Thyroid gland (tissue), 4 donors: ENCODE measurements around the gene TOM1. TPM values are rescaled to one million over a fixed set of nuclear protein-coding genes. Genes with fewer than 3 reads are reported as not detected.

Experiments
- DNase-seq, 2 donors: peaks; one replicate each; pipeline ENCODE4 v3.0.0-alpha.2; 2019
- H3K27ac ChIP-seq, 3 donors: fragments of 200-600 bp; sonication (generic); 1 replicate in 2 of 3; 2 replicates in 1 of 3; pipeline ENCODE4 v1.5.1; 2016 to 2019; ENCODE audit warnings: mild to moderate bottlenecking in 1 of 3, moderate library complexity in 1 of 3
- H3K27me3 ChIP-seq: fragments of 200-600 bp; sonication (generic); one replicate; pipeline ENCODE4 v1.5.1; 2019
- H3K36me3 ChIP-seq, 2 donors: fragments of 200-600 bp; sonication (generic); one replicate each; pipeline ENCODE4 v1.5.1; 2016 to 2019
- H3K4me1 ChIP-seq, 2 donors: fragments of 200-600 bp; sonication (generic); one replicate each; pipeline ENCODE4 v1.5.1; 2017 to 2019
- H3K4me3 ChIP-seq, 3 donors: fragments of 200-600 bp; sonication (generic); replicated peaks in 1 of 3; 1 replicate in 2 of 3; 2 replicates in 1 of 3; pipeline ENCODE4 v1.5.1; 2016; ENCODE audit warnings: mild to moderate bottlenecking in 1 of 3
- H3K9me3 ChIP-seq: fragments of 200-600 bp; sonication (generic); one replicate; pipeline ENCODE4 v1.5.1; 2017
- CTCF ChIP-seq, 6 experiments: fragments of 200-600 bp in 3 of 6; fragments of 450-650 bp in 3 of 6; sonication (generic) in 3 of 6; IDR thresholded peaks; one replicate each; pipeline ENCODE4 v1.5.1; 2016 to 2019; ENCODE audit warnings: antibody characterized with exemption in 6 of 6, mild to moderate bottlenecking in 2 of 6, inconsistent platforms in 1 of 6, moderate library complexity in 1 of 6
- POLR2A ChIP-seq, 2 donors: fragments of 450-650 bp; IDR thresholded peaks; one replicate each; pipeline ENCODE4 v1.6.1; 2017; ENCODE audit warnings: antibody characterized with exemption in 2 of 2, mild to moderate bottlenecking in 2 of 2, moderate library complexity in 1 of 2
- WGBS, 2 donors: methylation state at CpG; one replicate each; pipeline ENCODE4 v1.1.5; 2017; 5-methylcytosine and 5-hydroxymethylcytosine counted together
- intact Hi-C: fragments of 100-400 bp; cut with DNase I; formaldehyde crosslinking; loops from one replicate; pipeline ENCODE4 v1.15.1; 2023
- total RNA-seq, 4 donors: library from RNA; depleted of rRNA; stranded (reverse); fragments of >200 nt; gene quantifications; one replicate each; pipeline ENCODE4 v1.2.3, GENCODE V29; 2016

Gene TOM1
- total RNA-seq, 4 donors from 2014 or later = 60.5 to 87.1 (median 79.9) TPM

- DNase-seq = no peak
- no peak overlapping the region for H3K4me3 ChIP-seq
- TF ChIP-seq POLR2A (IDR thresholded peaks at IDR 0.05) (no peak), CTCF (IDR thresholded peaks at IDR 0.05) (no peak)
- H3K4me1 ChIP-seq = peaks cover 18 to 35% of the 10 kb centered on the region in 2 donors
- no peaks in the 10 kb centered on the region for H3K9me3 ChIP-seq
- H3K27ac ChIP-seq = peak overlapping the region in 1 of 3 donors; percentile 19
- H3K27me3 ChIP-seq = no peaks in the 10 kb centered on the region
- no peaks in the 10 kb centered on the region for H3K36me3 ChIP-seq
- WGBS, 2 donors = 81 to 84% methylated on average over 10 of the region's 10 CpGs
- intact Hi-C loops = no loop called here
Measured at GRCh38 chr22:35379146-35379993, 79.7 kb downstream of the TOM1 start.

- Histone ChIP-seq H3K4me1 (peaks cover 18 to 35% of the 10 kb centered on the region in 2 donors), H3K27ac (peak overlapping the region in 2 of 3 donors; percentile 19 to 57), H3K9me3 (no peaks in the 10 kb centered on the region), H3K36me3 (no peaks in the 10 kb centered on the region), H3K4me3 (no peak overlapping the region), H3K27me3 (no peaks in the 10 kb centered on the region)
- no peak for DNase-seq
- intact Hi-C loops = no loop called here
- TF ChIP-seq POLR2A (IDR thresholded peaks at IDR 0.05) = no peak
- TF ChIP-seq CTCF (IDR thresholded peaks at IDR 0.05) = no peak
- 94 to 97% methylated on average over 6 of the region's 6 CpGs for WGBS, 2 donors
Measured at GRCh38 chr22:35380013-35380412, 80.3 kb downstream of the TOM1 start.

- no peaks in the 10 kb centered on the region for H3K27me3 ChIP-seq
- H3K4me1 ChIP-seq = peaks cover 18 to 35% of the 10 kb centered on the region in 2 donors
- H3K27ac ChIP-seq = peak within 1 kb of the TSS; percentile 35 to 67 (median 60)
- DNase-seq = peak; percentile 94 to 95
- H3K36me3 ChIP-seq = no peaks in the 10 kb centered on the region
- H3K9me3 ChIP-seq = no peaks in the 10 kb centered on the region
- peak within 1 kb of the TSS in 2 of 3 donors; percentile 37 to 68 for H3K4me3 ChIP-seq
- peak in 1 of 2 donors; percentile 84 for TF ChIP-seq POLR2A (IDR thresholded peaks at IDR 0.05)
- TF ChIP-seq CTCF (IDR thresholded peaks at IDR 0.05) = peak in 1 of 6 experiments; percentile 13
- WGBS, 2 donors = 8 to 27% methylated on average over 9 to 20 of the region's 47 CpGs
- intact Hi-C loops = no loop called here
Measured at GRCh38 chr22:35380537-35381423, 81.1 kb downstream of the TOM1 start, which contains the start of gene HMOX1. Gene HMOX1 (plus strand): TSS chr22:35381096. CDS start chr22:35381174, 78 bp downstream.

- H3K27ac ChIP-seq = peak overlapping the region; percentile 35 to 67 (median 60)
- no peaks in the 10 kb centered on the region for H3K9me3 ChIP-seq
- WGBS, 2 donors = 66 to 74% methylated on average over 5 of the region's 5 CpGs
Measured at GRCh38 chr22:35381424-35382009, 81.8 kb downstream of the TOM1 start.

More at GRCh38 chr22:35381424-35382009, 81.8 kb downstream of the TOM1 start:
- TF ChIP-seq POLR2A (IDR thresholded peaks at IDR 0.05) (no peak), CTCF (IDR thresholded peaks at IDR 0.05) (no peak)
- intact Hi-C loops = no loop called here
- no peaks in the 10 kb centered on the region for H3K36me3 ChIP-seq
- DNase-seq = no peak
- H3K4me3 ChIP-seq = peak overlapping the region in 2 of 3 donors; percentile 37 to 68
- no peaks in the 10 kb centered on the region for H3K27me3 ChIP-seq
- peaks cover 14 to 32% of the 10 kb centered on the region in 2 donors for H3K4me1 ChIP-seq
